Rectal smooth muscle tissue (tissue), 1 donor: ENCODE measurements around the gene DLGAP1.
"Not testable (repeated sequence)": the region's sequence is repeated elsewhere in the genome, so short reads cannot be mapped to it uniquely, and the experiment has no call there.

ENCODE experiments used
- H3K27ac ChIP-seq: one replicate; pipeline ENCODE4 v1.7.0; 2013; ENCODE audit warnings: low read depth, low read length, inconsistent platforms
- H3K27me3 ChIP-seq: one replicate; pipeline ENCODE4 v1.7.0; 2013; ENCODE audit warnings: low read length; ENCODE audit not compliant: control insufficient read depth, insufficient read depth
- H3K36me3 ChIP-seq: one replicate; pipeline ENCODE4 v1.7.0; 2013; ENCODE audit warnings: low read length; ENCODE audit not compliant: control insufficient read depth, insufficient read depth
- H3K4me1 ChIP-seq: one replicate; pipeline ENCODE4 v1.7.0; 2013; ENCODE audit warnings: low read length; ENCODE audit not compliant: control insufficient read depth, insufficient read depth
- H3K4me3 ChIP-seq: one replicate; pipeline ENCODE4 v1.7.0; 2013; ENCODE audit warnings: low read length
- H3K9ac ChIP-seq: one replicate; pipeline ENCODE4 v1.7.0; 2013; ENCODE audit warnings: low read length

The DLGAP1 gene

GRCh38 chr18:3593904-3594759 lies 861.0 kb downstream of the DLGAP1 start:
- H3K27me3 ChIP-seq, result no peaks in the 10 kb centered on the region
- H3K4me3 ChIP-seq, result peak overlapping the region; percentile 71
- H3K4me1 ChIP-seq, result peaks cover 29% of the 10 kb centered on the region
- H3K9ac ChIP-seq, result peak overlapping the region; percentile 58
- H3K27ac ChIP-seq, result peak overlapping the region; percentile 95
- no peaks in the 10 kb centered on the region for H3K36me3 ChIP-seq

DNA sequence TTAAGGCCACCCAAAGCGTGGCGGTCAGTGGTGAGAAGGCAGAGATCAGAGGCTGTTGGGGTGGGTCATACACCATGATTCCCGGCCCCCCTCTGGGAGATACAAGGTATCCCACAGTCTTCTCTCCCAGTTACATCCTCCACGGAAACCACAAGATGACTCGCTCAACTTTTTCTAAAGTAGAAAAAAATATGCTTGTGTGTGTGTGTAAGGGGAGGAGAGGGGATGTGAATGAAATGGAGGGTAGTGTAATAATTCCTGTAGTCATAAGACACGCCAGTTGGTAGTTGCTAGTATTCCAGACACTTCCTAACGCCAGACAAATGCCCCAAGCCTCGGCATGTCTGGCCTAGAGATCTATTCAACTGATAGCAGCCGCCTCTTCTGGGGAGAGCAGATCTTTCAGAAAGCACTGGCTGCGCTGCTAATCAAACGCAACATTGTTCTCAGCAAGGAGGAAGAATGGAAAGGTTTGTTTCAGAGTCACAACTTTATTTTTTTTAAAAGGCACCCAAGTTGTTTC lies 861.7 kb downstream of the DLGAP1 start:
- Histone ChIP-seq H3K9ac (peak overlapping the region; percentile 19), H3K4me3 (peak overlapping the region; percentile 25), H3K4me1 (peaks cover 29% of the 10 kb centered on the region), H3K36me3 (no peaks in the 10 kb centered on the region), H3K27me3 (no peaks in the 10 kb centered on the region), H3K27ac (peak overlapping the region; percentile 95)

GRCh38 chr18:3592864-3593263 lies 862.2 kb downstream of the DLGAP1 start:
- H3K27me3 ChIP-seq, result no peaks in the 10 kb centered on the region
- peaks cover 29% of the 10 kb centered on the region for H3K4me1 ChIP-seq
- H3K4me3 ChIP-seq, result peak overlapping the region; percentile 25
- peak overlapping the region; percentile 95 for H3K27ac ChIP-seq
- H3K9ac ChIP-seq, result no peak overlapping the region
- H3K36me3 ChIP-seq, result no peaks in the 10 kb centered on the region

DNA sequence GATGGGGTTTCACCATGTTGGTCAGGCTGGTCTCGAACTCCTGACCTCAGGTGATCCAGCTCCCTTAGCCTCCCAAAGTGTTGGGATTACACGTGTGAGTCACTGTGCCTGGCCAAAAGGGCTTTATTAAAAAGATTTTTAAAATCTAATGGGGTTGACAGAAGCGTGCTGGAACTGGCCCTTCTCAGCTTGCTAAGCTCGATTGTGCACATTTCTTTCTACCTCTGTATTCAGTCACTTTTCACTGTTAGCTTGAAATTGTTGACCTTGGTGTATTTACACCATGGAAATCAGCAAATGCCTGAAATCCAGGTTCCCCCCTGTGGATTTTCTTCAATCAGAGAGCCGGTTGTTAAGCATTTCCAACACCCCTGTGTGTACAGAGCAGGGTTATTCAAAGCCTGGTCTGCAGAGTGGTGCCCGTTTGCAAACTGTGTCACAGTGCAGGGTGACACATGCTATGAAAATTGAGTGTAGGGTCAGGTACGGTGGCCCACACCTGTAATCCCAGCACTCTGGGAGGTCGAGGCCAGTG lies 864.9 kb downstream of the DLGAP1 start:
- Histone ChIP-seq H3K4me3 (no peak overlapping the region), H3K4me1 (peaks cover 8% of the 10 kb centered on the region), H3K36me3 (no peaks in the 10 kb centered on the region), H3K27me3 (no peaks in the 10 kb centered on the region), H3K27ac (no peak overlapping the region), H3K9ac (no peak overlapping the region)

GRCh38 chr18:3585656-3586509 lies 869.2 kb downstream of the DLGAP1 start:
- no peaks in the 10 kb centered on the region for H3K27me3 ChIP-seq
- no peak overlapping the region for H3K9ac ChIP-seq
- H3K27ac ChIP-seq, result no peak overlapping the region
- H3K4me1 ChIP-seq, result no peaks in the 10 kb centered on the region
- H3K36me3 ChIP-seq, result no peaks in the 10 kb centered on the region
- no peak overlapping the region for H3K4me3 ChIP-seq

GRCh38 chr18:3584897-3585460 lies 870.1 kb downstream of the DLGAP1 start:
- Histone ChIP-seq H3K27ac (no peak overlapping the region), H3K36me3 (no peaks in the 10 kb centered on the region), H3K27me3 (no peaks in the 10 kb centered on the region), H3K4me3 (no peak overlapping the region), H3K9ac (no peak overlapping the region), H3K4me1 (no peaks in the 10 kb centered on the region)

DNA sequence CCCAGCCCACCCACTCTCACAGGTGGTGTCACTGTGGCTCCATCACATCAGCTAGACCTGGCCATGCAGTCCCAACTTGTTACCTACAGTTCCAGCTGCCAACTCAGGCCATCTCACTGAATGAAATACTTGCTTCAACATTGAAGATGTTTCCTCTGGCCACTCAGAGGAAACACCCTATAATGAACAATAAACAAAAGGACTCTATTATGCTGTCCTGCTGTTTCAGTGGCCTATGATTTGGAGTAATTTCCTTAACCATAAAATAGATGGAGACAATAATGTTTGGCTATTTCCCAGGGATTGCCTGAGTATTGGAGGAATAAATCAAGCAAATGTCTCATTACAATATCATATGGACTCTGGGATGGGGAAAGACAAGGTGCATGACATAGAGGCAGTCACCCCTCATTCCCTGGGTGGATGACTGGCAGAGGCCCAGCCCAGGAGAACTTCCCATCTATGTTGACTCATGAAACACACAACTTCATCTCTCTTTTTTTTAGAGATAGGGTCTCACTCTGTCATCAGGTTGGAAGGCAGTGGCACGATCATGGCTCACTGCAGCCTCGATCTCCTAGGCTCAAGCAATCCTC lies 870.7 kb downstream of the DLGAP1 start:
- H3K4me3 ChIP-seq, result no peak overlapping the region

DNA sequence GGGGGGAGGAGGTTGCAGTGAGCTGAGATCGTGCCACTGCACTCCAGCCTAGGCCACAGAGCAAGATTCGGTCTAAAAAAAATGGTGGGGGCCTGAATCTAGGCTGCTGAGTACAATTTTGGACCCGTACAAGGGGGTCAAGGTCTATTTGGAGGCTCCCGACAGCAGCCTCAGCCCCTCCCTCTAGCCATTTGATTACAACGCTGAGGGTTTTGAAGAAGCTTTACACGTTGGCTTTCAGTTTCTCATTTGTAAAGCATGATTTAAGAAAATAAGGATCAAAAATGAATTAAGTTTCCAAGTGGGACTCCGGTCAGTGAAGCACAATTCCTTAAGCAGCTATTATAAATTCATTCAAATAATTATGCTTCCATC lies 871.2 kb downstream of the DLGAP1 start:
- no peaks in the 10 kb centered on the region for H3K4me1 ChIP-seq
- H3K4me3 ChIP-seq, result no peak overlapping the region
- no peaks in the 10 kb centered on the region for H3K36me3 ChIP-seq
- no peak overlapping the region for H3K9ac ChIP-seq
- no peaks in the 10 kb centered on the region for H3K27me3 ChIP-seq
- no peak overlapping the region for H3K27ac ChIP-seq

More for the DNA sequence above, 870.7 kb downstream of the DLGAP1 start:
- Histone ChIP-seq H3K4me1 (no peaks in the 10 kb centered on the region), H3K36me3 (no peaks in the 10 kb centered on the region), H3K27me3 (no peaks in the 10 kb centered on the region), H3K27ac (no peak overlapping the region), H3K9ac (no peak overlapping the region)

DNA sequence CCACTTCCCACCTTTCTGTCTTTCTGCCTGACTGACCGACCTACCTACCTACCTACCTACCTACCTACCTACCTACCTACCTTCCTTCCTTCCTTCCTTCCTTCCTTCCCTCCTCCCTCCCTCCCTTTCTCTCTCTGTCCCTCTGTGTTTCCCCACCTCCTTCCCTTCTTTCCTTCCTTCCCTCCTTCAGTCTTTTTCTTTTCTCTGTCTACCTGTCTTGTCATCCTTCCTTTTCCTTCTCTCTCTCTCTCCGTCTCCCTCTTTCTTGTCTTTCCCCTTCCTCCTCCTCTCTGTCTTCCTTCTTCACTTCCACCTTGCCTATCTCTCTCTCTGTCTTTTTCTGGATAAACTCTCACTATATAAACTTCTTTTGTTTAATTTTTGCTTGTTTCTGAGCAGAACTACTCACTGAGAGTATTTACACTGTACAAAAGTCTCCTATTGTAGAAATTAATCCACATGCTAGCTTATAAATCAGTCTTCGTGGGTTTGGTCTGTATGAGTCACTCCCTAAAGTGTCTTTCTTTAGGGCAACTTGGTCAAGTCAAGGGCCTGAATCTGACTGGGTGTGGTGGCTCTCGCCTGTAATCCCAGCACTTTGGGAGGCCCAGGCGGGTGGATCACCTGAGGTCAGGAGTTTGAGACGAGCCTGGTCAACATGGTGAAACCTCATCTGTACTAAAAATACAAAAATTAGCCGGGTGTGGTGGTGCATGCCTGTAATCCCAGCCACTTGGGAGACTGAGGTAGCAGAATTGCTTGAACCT lies 871.8 kb downstream of the DLGAP1 start:
- not testable (repeated sequence) for H3K9ac ChIP-seq, H3K4me1 ChIP-seq, H3K27me3 ChIP-seq, H3K27ac ChIP-seq, H3K4me3 ChIP-seq, H3K36me3 ChIP-seq

DNA sequence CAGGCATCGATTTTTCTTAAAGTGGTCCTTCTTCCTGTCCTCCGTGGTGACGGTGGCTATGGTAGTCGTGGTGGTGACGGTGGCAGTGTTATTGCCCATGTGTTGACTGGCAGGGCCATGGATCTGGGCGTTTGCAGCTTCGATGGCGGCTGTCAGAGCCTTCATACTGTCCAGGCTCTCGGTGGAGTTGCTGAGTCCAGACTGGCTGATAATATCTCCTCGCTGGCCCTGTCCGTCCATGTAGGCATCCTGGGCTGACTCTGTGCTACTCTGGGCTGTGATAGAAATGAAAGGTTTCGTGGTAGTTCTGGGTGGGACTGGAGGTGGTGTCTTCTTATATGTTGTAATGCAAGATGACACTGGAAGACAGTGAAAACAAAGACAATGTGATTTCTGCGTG lies 873.2 kb downstream of the DLGAP1 start:
- Histone ChIP-seq H3K4me3 (no peak overlapping the region), H3K4me1 (no peaks in the 10 kb centered on the region), H3K27me3 (no peaks in the 10 kb centered on the region), H3K9ac (no peak overlapping the region), H3K36me3 (no peaks in the 10 kb centered on the region), H3K27ac (no peak overlapping the region)

- not testable (repeated sequence) for H3K36me3 ChIP-seq
These were observed 874.5 kb downstream of the DLGAP1 start for GRCh38 chr18:3580523-3581025.

More at GRCh38 chr18:3580523-3581025, 874.5 kb downstream of the DLGAP1 start:
- H3K9ac ChIP-seq, H3K27me3 ChIP-seq, H3K4me1 ChIP-seq, H3K27ac ChIP-seq, H3K4me3 ChIP-seq: not testable (repeated sequence)
